Activated naive CD4-positive, alpha-beta T cell treated with anti-CD3 and anti-CD28 coated beads, Interleukin-2, amount 10 ng/mL, durations not matched to agents 7 days and 5 days (primary cell): ENCODE data around the gene TMEM51.
"Not testable (repeated sequence)": the region's sequence is repeated elsewhere in the genome, so short reads cannot be mapped to it uniquely, and the experiment has no call there.

Experiments
- CTCF ChIA-PET: fragments of 350-600 bp; sonication (Branson Sonifier 250); formaldehyde crosslinking; loops from one replicate; lab custom pipeline; 2021; ENCODE audit warnings: antibody characterized with exemption; lab: Charles Lee
- DNase-seq: peaks from one replicate; pipeline ENCODE4 v3.0.0-alpha.2; 2020
- H3K27ac Mint-ChIP-seq: one replicate; pipeline ENCODE4 v1.8.0; 2021; ENCODE audit warnings: mild to moderate bottlenecking, moderate library complexity, mixed read lengths
- H3K27me3 Mint-ChIP-seq: one replicate; pipeline ENCODE4 v1.8.0; 2021; ENCODE audit warnings: mild to moderate bottlenecking, mixed read lengths
- H3K36me3 Mint-ChIP-seq: one replicate; pipeline ENCODE4 v1.8.0; 2021; ENCODE audit warnings: mixed read lengths
- H3K4me1 Mint-ChIP-seq: one replicate; pipeline ENCODE4 v1.8.0; 2021; ENCODE audit warnings: mixed read lengths
- H3K4me3 Mint-ChIP-seq: one replicate; pipeline ENCODE4 v1.8.0; 2021; ENCODE audit warnings: mild to moderate bottlenecking, moderate library complexity, mixed read lengths
- H3K9me3 Mint-ChIP-seq: one replicate; pipeline ENCODE4 v1.8.0; 2021; ENCODE audit warnings: mixed read lengths

The TMEM51 gene

GRCh38 chr1:15135604-15136003, 17.9 kb upstream of the TMEM51 start:
- H3K4me3 Mint-ChIP-seq, CTCF ChIA-PET, H3K4me1 Mint-ChIP-seq, H3K9me3 Mint-ChIP-seq, H3K36me3 Mint-ChIP-seq, DNase-seq: not testable (repeated sequence)
- H3K27me3 Mint-ChIP-seq, result peaks cover 77% of the 10 kb centered on the region
- H3K27ac Mint-ChIP-seq, result peak overlapping the region; percentile 25

GRCh38 chr1:15137809-15138208, 15.7 kb upstream of the TMEM51 start:
- H3K4me1 Mint-ChIP-seq, result no peaks in the 10 kb centered on the region
- CTCF ChIA-PET, result interaction anchor here (1.2 to 2.3 kb wide), 2 partner anchors 9 to 12 kb away, joined by 4 to 14 read pairs; no protein-coding TSS in a partner anchor

GRCh38 chr1:15139654-15140350, 13.7 kb upstream of the TMEM51 start:
- no peaks in the 10 kb centered on the region for H3K9me3 Mint-ChIP-seq
- DNase-seq, result no peak
- H3K4me1 Mint-ChIP-seq, result no peaks in the 10 kb centered on the region
- no peaks in the 10 kb centered on the region for H3K36me3 Mint-ChIP-seq
- no peak overlapping the region for H3K4me3 Mint-ChIP-seq
- H3K27ac Mint-ChIP-seq, result no peak overlapping the region
- CTCF ChIA-PET, result interaction anchor here (1.1 to 1.3 kb wide), 2 partner anchors 12 to 82 kb away, joined by 3 to 5 read pairs; no protein-coding TSS in a partner anchor
- H3K27me3 Mint-ChIP-seq, result peaks cover 87% of the 10 kb centered on the region

More at GRCh38 chr1:15137809-15138208, 15.7 kb upstream of the TMEM51 start:
- H3K27ac Mint-ChIP-seq, result no peak overlapping the region
- H3K9me3 Mint-ChIP-seq, result no peaks in the 10 kb centered on the region
- peaks cover 86% of the 10 kb centered on the region for H3K27me3 Mint-ChIP-seq
- no peak overlapping the region for H3K4me3 Mint-ChIP-seq
- H3K36me3 Mint-ChIP-seq, result no peaks in the 10 kb centered on the region
- no peak for DNase-seq

- no peaks in the 10 kb centered on the region for H3K36me3 Mint-ChIP-seq
- no peaks in the 10 kb centered on the region for H3K4me1 Mint-ChIP-seq
- H3K4me3 Mint-ChIP-seq, result no peak overlapping the region
- peaks cover 87% of the 10 kb centered on the region for H3K27me3 Mint-ChIP-seq
- CTCF ChIA-PET, result interaction anchor here (2.9 kb wide), 1 partner anchor 14 kb away, joined by 9 read pairs; no protein-coding TSS in a partner anchor
- H3K9me3 Mint-ChIP-seq, result no peaks in the 10 kb centered on the region
- no peak overlapping the region for H3K27ac Mint-ChIP-seq
- no peak for DNase-seq
Observed at GRCh38 chr1:15141935-15142539, 11.5 kb upstream of the TMEM51 start.

GRCh38 chr1:15145327-15145726, 8.2 kb upstream of the TMEM51 start:
- no peak for DNase-seq
- CTCF ChIA-PET, result no interaction called here
- H3K27me3 Mint-ChIP-seq, result peaks cover 86% of the 10 kb centered on the region
- H3K9me3 Mint-ChIP-seq, result no peaks in the 10 kb centered on the region
- H3K4me1 Mint-ChIP-seq, result no peaks in the 10 kb centered on the region
- H3K27ac Mint-ChIP-seq, result no peak overlapping the region
- no peaks in the 10 kb centered on the region for H3K36me3 Mint-ChIP-seq
- H3K4me3 Mint-ChIP-seq, result no peak overlapping the region

GRCh38 chr1:15146142-15146680, 7.3 kb upstream of the TMEM51 start:
- Mint-ChIP-seq H3K4me3 (no peak overlapping the region), H3K4me1 (no peaks in the 10 kb centered on the region), H3K27ac (no peak overlapping the region), H3K9me3 (no peaks in the 10 kb centered on the region), H3K27me3 (peaks cover 86% of the 10 kb centered on the region), H3K36me3 (no peaks in the 10 kb centered on the region)
- no peak for DNase-seq
- CTCF ChIA-PET, result no interaction called here

GRCh38 chr1:15146971-15147376, 6.6 kb upstream of the TMEM51 start:
- Mint-ChIP-seq H3K27ac (no peak overlapping the region), H3K9me3 (no peaks in the 10 kb centered on the region), H3K27me3 (peaks cover 86% of the 10 kb centered on the region), H3K4me1 (no peaks in the 10 kb centered on the region), H3K36me3 (no peaks in the 10 kb centered on the region), H3K4me3 (no peak overlapping the region)
- CTCF ChIA-PET, result interaction anchor here (1.4 kb wide), 1 partner anchor 158 kb away, joined by 4 read pairs; no protein-coding TSS in a partner anchor
- DNase-seq, result no peak

- H3K27ac Mint-ChIP-seq, result no peak overlapping the region
- peaks cover 5% of the 10 kb centered on the region for H3K4me1 Mint-ChIP-seq
- no peak overlapping the region for H3K4me3 Mint-ChIP-seq
- CTCF ChIA-PET, result interaction anchor here (1.0 to 1.4 kb wide), 4 partner anchors 8 to 157 kb away, joined by 3 to 4 read pairs (median 4); no protein-coding TSS in a partner anchor
- peaks cover 90% of the 10 kb centered on the region for H3K27me3 Mint-ChIP-seq
- H3K9me3 Mint-ChIP-seq, result no peaks in the 10 kb centered on the region
- H3K36me3 Mint-ChIP-seq, result no peaks in the 10 kb centered on the region
- DNase-seq, result no peak
Observed at GRCh38 chr1:15148004-15148403, 5.5 kb upstream of the TMEM51 start.

GRCh38 chr1:15148475-15148874, 5.1 kb upstream of the TMEM51 start:
- DNase-seq, result no peak
- peaks cover 91% of the 10 kb centered on the region for H3K27me3 Mint-ChIP-seq
- no peak overlapping the region for H3K27ac Mint-ChIP-seq
- H3K36me3 Mint-ChIP-seq, result no peaks in the 10 kb centered on the region
- H3K4me1 Mint-ChIP-seq, result peaks cover 5% of the 10 kb centered on the region
- H3K4me3 Mint-ChIP-seq, result no peak overlapping the region
- no peaks in the 10 kb centered on the region for H3K9me3 Mint-ChIP-seq
- CTCF ChIA-PET, result interaction anchor here (1.0 to 1.4 kb wide), 4 partner anchors 8 to 156 kb away, joined by 3 to 4 read pairs (median 4); no protein-coding TSS in a partner anchor

GRCh38 chr1:15148941-15149340, 4.6 kb upstream of the TMEM51 start:
- Mint-ChIP-seq H3K36me3 (no peaks in the 10 kb centered on the region), H3K27me3 (peaks cover 93% of the 10 kb centered on the region)
- no peak for DNase-seq

GRCh38 chr1:15150376-15150775, 3.2 kb upstream of the TMEM51 start:
- Mint-ChIP-seq H3K9me3 (no peaks in the 10 kb centered on the region), H3K4me3 (no peak overlapping the region), H3K36me3 (no peaks in the 10 kb centered on the region), H3K27ac (no peak overlapping the region), H3K4me1 (peaks cover 14% of the 10 kb centered on the region), H3K27me3 (peaks cover 93% of the 10 kb centered on the region)
- CTCF ChIA-PET, result interaction anchor here (1.7 to 4.3 kb wide), 4 partner anchors 22 to 155 kb away, joined by 3 to 22 read pairs (median 12); no protein-coding TSS in a partner anchor
- DNase-seq, result no peak

More at GRCh38 chr1:15148941-15149340, 4.6 kb upstream of the TMEM51 start:
- Mint-ChIP-seq H3K4me1 (peaks cover 5% of the 10 kb centered on the region), H3K27ac (no peak overlapping the region), H3K4me3 (no peak overlapping the region), H3K9me3 (no peaks in the 10 kb centered on the region)
- CTCF ChIA-PET, result interaction anchor here (1.7 kb wide), 1 partner anchor 106 kb away, joined by 3 read pairs; no protein-coding TSS in a partner anchor

- Mint-ChIP-seq H3K4me1 (peaks cover 24% of the 10 kb centered on the region), H3K9me3 (no peaks in the 10 kb centered on the region), H3K36me3 (no peaks in the 10 kb centered on the region), H3K4me3 (no peak overlapping the region), H3K27me3 (peaks cover 93% of the 10 kb centered on the region), H3K27ac (no peak overlapping the region)
- no peak for DNase-seq
- CTCF ChIA-PET, result interaction anchor here (0.7 to 4.3 kb wide), 8 partner anchors 12 to 169 kb away, joined by 3 to 22 read pairs (median 4); no protein-coding TSS in a partner anchor
Observed at GRCh38 chr1:15151377-15151806, 2.2 kb upstream of the TMEM51 start.

GRCh38 chr1:15151871-15152270, 1.7 kb upstream of the TMEM51 start:
- H3K36me3 Mint-ChIP-seq, result no peaks in the 10 kb centered on the region
- no peak for DNase-seq
- H3K27me3 Mint-ChIP-seq, result peaks cover 91% of the 10 kb centered on the region
- H3K4me1 Mint-ChIP-seq, result peaks cover 29% of the 10 kb centered on the region
- CTCF ChIA-PET, result interaction anchor here (0.7 to 4.3 kb wide), 10 partner anchors 13 to 168 kb away, joined by 3 to 22 read pairs (median 4); no protein-coding TSS in a partner anchor
- H3K4me3 Mint-ChIP-seq, result no peak overlapping the region
- no peaks in the 10 kb centered on the region for H3K9me3 Mint-ChIP-seq
- no peak overlapping the region for H3K27ac Mint-ChIP-seq
